Measurements from ENCODE around the gene MATN1. TPM values are rescaled to one million over a fixed set of nuclear protein-coding genes. Genes with fewer than 3 reads are reported as not detected.

Gene MATN1
- total RNA-seq, 1 experiment from 2014 or later = 0.24 TPM

GRCh38 chr1:30698401-30698981, 24.9 kb downstream of the MATN1 start:
- DNase-seq (ENCODE audit: low spot score) (no peak), ATAC-seq (no peak; the same call in 1 of the 2 replicates)
- Mint-ChIP-seq H3K36me3 (no peaks in the 10 kb centered on the region), H3K27ac (no peak overlapping the region), H3K9me3 (no peaks in the 10 kb centered on the region), H3K4me1 (peaks cover 12% of the 10 kb centered on the region), H3K4me3 (no peak overlapping the region), H3K27me3 (ENCODE audit: low read depth) (no peaks in the 10 kb centered on the region)
- POLR2A ChIA-PET = no interaction called here
- CTCF ChIA-PET = interaction anchor here (1.4 to 1.9 kb wide), 2 partner anchors 9 to 318 kb away, joined by 5 to 6 read pairs; no protein-coding TSS in a partner anchor
- TF ChIP-seq HMGXB4 (CRISPR knock-in tag; IDR thresholded peaks at IDR 0.05) = no peak
- no peak for TF ChIP-seq RORB (CRISPR knock-in tag; IDR thresholded peaks at IDR 0.05)
- no peak for TF ChIP-seq ZNF425 (CRISPR knock-in tag; conservative IDR thresholded peaks at IDR 0.05)
- no peak for TF ChIP-seq ZNF263 (CRISPR knock-in tag; IDR thresholded peaks at IDR 0.05; ENCODE audit: low read depth)
- TF ChIP-seq MXD4 (CRISPR knock-in tag; IDR thresholded peaks at IDR 0.05; ENCODE audit: borderline replicate concordance) = no peak
- no peak for TF ChIP-seq AR (CRISPR knock-in tag; IDR thresholded peaks at IDR 0.05)
- no peak for TF ChIP-seq ZNF396 (CRISPR knock-in tag; IDR thresholded peaks at IDR 0.05; ENCODE audit: borderline replicate concordance)
- TF ChIP-seq HMGA2 (CRISPR knock-in tag; IDR thresholded peaks at IDR 0.05) = no peak
- no peak for TF ChIP-seq ATF3 (CRISPR knock-in tag; conservative IDR thresholded peaks at IDR 0.05)
- TF ChIP-seq IRF1 (CRISPR knock-in tag; IDR thresholded peaks at IDR 0.05) = no peak
- no peak for TF ChIP-seq ZNF416 (CRISPR knock-in tag; IDR thresholded peaks at IDR 0.05)
- TF ChIP-seq TP53 (CRISPR knock-in tag; IDR thresholded peaks at IDR 0.05) = no peak
- TF ChIP-seq ZNF671 (CRISPR knock-in tag; IDR thresholded peaks at IDR 0.05) = no peak
- TF ChIP-seq TEAD4 (CRISPR knock-in tag; IDR thresholded peaks at IDR 0.05) = no peak
- no peak for TF ChIP-seq KAT7 (CRISPR knock-in tag; IDR thresholded peaks at IDR 0.05; ENCODE audit: borderline replicate concordance)
- no peak for TF ChIP-seq JUN (CRISPR knock-in tag; IDR thresholded peaks at IDR 0.05)
- TF ChIP-seq STAT6 (CRISPR knock-in tag; conservative IDR thresholded peaks at IDR 0.05; ENCODE audit: low read depth) = no peak
- no peak for TF ChIP-seq FOXP4 (CRISPR knock-in tag; IDR thresholded peaks at IDR 0.05)
- TF ChIP-seq ZNF423 (CRISPR knock-in tag; IDR thresholded peaks at IDR 0.05) = no peak
- no peak for TF ChIP-seq GTF2I (CRISPR knock-in tag; conservative IDR thresholded peaks at IDR 0.05)

Measured in WTC11 (cell line).